Measurements from ENCODE around the gene POU3F1.

GRCh38 chr1:38021969-38022368 lies 24.6 kb downstream of the POU3F1 start:
- TF ChIP-seq, protein P1, sequence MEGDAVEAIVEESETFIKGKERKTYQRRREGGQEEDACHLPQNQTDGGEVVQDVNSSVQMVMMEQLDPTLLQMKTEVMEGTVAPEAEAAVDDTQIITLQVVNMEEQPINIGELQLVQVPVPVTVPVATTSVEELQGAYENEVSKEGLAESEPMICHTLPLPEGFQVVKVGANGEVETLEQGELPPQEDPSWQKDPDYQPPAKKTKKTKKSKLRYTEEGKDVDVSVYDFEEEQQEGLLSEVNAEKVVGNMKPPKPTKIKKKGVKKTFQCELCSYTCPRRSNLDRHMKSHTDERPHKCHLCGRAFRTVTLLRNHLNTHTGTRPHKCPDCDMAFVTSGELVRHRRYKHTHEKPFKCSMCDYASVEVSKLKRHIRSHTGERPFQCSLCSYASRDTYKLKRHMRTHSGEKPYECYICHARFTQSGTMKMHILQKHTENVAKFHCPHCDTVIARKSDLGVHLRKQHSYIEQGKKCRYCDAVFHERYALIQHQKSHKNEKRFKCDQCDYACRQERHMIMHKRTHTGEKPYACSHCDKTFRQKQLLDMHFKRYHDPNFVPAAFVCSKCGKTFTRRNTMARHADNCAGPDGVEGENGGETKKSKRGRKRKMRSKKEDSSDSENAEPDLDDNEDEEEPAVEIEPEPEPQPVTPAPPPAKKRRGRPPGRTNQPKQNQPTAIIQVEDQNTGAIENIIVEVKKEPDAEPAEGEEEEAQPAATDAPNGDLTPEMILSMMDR (IDR thresholded peaks at IDR 0.05 in 8 of 11, conservative IDR thresholded peaks at IDR 0.05 in 3 of 11): no peak
- TF ChIP-seq POLR2AphosphoS5 (IDR thresholded peaks at IDR 0.05) (no peak), POLR2A (IDR thresholded peaks at IDR 0.05) (no peak)

Data from spleen (tissue), 7 donors.